GM19452 (cell line): ENCODE data around the gene ELOB.

Experiments used
- ATAC-seq: cut with Tn5 transposase; IDR thresholded peaks from one replicate; pipeline ENCODE4 v1.9.1; 2021; ENCODE audit not compliant: unreplicated experiment

ELOB gene

DNA sequence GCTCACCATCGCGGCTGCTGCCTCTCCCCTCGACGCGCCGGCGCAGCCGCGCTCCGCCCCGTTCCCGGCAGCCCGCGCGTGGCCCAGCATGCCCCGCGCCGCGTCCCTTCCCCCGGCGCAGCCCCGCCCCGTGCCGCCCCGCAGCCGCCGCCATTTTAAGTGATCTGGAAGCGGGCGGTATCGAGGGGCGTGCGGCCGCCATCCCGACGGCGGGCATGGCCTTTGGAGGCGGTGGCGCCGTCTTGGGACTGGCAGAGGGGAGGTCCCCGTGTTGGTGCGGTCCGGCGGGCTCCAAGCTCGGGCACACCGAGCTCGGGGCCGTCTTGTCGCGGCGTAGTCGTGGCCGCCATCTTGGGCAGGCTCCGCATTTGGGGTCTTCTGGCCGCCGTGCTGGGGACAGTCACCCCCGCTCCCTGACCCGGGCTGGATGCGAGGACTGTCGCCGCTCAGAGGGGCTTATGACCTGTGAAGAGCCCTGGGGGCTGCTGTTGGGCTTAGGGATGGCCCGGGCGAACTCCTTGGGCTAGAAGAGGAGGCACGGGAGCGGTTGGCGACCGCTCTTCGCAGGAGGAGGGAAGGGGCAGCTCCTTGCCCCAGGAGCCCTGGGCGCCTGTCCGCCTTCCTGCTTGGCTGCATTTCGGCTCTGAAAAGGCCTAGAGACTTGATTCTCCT lies at the start of gene ELOB:
ELOB (minus strand) TSS at position 50 of the 672 bp plus-strand sequence; CDS start at position 9, 41 bp downstream.
- ATAC-seq = peak; percentile 71

DNA sequence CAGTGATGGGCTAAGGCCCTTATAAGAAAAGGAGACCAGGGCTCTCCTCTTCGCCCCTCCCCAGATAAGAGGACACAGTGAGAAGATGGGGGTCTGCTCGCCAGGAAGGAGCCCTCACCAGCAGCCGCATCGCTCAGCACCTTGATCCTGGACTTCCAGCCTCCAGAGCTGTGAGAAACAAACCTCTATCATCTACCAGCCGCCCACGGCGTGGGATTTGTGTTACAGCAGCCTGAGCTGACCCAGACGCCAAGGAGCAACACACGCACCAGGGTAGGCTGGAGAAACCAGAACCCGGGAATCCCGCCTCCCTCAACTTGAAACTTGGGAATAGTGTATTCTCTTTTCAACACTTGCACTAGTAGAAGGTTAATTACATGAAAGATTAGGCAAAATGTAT lies 48.8 kb upstream of the ELOB start:
- no peak for ATAC-seq

DNA sequence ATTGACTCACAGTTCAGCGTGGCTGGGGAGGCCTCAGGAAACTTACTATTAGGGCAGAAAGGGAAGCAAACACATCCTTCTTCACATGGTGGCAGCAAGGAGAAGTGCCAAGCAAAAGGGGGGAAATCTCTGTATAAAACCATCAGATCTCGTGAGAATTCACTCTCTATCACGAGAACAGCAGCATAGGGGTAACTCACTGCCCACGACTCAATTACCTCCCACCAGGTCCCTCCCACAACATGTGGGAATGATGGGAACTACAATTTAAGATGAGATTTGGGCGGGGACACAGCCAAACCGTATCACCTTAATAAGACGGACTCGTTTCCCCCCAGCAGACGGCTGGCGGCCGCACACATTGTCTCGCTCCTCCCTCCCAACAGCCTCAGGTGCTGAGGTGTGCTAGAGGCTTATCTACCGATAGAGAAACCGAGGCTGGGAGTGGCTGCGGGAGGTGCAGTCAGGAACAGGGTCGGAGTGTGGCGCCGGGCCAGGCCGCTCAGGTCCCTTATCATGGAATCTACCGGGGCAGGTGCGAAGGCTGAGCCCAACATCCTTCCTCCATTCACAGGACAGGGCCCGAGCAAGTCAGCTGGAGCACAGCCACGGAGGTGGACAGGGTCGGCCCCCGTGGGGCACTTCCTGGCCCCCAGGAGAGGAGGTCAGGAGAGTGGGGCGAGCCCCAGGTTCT lies 48.1 kb upstream of the ELOB start:
- no peak for ATAC-seq

DNA sequence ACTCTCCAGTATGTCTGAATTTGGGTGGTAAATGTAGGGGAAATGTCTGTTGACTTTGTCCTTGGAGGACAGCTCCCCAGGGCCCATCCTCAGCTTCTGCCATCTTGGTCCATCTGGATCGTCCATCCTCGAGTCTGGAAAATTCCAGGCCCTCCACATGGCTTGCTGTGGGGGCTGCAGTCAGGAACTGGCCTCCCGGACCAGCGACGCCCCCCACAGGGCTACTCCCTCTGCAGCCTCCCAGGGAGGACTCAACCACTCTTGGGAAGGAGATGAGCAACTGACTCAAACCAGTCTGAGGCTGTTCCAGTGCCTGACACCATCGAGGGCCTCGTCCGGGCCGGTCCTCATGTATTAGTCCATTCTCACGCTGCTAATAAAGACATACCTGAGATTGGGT lies 47.5 kb upstream of the ELOB start:
- no peak for ATAC-seq

DNA sequence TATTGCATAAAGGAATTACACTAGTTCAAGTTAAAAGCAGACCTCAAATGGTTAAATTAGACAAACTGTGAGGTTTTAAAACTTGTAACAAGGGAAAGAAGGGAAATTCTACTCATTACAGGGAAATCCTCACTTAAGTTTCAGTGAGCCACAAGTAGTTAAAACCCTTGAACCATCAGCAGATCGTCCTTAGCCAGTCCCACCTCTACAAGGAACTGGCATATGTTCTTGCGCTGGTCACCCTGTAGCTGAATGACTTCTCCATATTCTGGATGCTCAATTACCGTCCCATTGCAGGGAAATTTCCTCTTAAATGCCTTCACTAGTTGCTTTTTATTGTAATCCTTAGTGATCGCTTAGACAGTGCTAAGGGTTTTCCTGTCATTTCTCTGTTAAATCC lies 45.4 kb upstream of the ELOB start:
- ATAC-seq = no peak

DNA sequence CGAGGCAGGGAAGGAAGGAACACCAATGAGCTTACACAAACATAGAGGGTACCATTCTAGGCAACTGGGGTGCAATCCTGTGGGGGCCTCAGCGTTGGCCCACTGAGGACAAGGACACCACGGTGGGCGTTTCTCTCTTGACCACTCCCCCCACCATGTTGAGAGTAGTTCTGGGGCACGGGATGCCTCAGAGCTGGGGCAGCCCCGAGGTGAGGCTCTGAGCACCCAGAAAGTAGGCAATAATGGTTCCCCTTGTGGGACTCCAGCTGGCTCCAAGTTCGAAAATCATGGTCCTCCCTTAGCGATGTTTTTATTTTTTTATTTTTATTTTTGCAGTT lies 45.0 kb upstream of the ELOB start:
- no peak for ATAC-seq

DNA sequence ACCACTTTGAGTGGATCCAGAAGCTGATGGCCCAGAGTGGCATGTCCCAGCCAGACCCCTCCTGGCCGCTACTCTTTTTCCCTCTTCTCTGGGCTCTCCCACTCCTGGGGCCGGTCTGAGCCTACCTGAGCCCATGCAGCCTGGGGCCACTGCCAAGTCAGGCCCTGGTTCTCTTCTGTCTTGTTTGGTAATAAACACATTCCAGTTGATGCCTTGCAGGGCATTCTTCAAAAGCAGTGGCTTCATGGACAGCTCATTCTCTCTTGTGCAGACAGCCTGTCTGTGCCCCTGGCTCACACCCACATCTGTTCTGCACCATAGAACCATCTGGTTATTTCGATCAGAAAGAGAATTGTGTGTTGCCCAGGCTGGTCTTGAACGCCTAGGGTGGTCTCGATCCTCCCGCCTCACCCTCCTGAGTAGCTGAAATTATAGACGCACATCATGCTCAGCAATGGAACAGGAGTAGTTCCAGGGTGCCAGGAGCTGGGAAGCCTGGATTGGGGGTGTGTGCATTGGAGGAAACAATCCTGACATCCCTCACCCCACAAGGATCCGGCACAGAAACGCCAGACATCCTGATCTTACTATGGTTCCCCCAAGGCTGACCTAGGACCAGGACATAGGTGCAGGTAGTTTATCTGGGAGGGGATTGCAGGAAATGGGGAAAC lies 44.5 kb upstream of the ELOB start:
- ATAC-seq = no peak

DNA sequence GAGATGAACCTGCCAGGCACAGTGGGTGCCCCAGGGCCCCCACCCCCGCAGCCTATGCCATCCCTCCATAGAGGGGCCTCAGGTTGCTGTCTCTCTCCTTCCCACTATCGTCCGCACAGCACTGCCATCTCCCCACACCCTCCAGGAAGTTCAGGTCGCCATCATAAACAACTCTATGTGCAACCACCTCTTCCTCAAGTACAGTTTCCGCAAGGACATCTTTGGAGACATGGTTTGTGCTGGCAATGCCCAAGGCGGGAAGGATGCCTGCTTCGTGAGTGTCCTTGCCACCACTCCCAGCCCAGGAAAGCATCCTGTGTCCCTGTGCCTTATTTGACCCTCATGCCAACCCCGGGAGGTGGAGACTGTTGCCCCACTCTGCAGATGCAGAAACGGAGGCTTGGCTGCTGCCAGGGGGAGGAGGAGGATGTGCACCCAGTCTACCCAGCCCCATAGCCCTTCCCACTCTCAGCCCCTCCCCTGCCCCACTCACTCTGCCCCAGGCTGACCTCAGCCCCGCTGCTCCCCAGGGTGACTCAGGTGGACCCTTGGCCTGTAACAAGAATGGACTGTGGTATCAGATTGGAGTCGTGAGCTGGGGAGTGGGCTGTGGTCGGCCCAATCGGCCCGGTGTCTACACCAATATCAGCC lies 43.9 kb upstream of the ELOB start:
- ATAC-seq = no peak

DNA sequence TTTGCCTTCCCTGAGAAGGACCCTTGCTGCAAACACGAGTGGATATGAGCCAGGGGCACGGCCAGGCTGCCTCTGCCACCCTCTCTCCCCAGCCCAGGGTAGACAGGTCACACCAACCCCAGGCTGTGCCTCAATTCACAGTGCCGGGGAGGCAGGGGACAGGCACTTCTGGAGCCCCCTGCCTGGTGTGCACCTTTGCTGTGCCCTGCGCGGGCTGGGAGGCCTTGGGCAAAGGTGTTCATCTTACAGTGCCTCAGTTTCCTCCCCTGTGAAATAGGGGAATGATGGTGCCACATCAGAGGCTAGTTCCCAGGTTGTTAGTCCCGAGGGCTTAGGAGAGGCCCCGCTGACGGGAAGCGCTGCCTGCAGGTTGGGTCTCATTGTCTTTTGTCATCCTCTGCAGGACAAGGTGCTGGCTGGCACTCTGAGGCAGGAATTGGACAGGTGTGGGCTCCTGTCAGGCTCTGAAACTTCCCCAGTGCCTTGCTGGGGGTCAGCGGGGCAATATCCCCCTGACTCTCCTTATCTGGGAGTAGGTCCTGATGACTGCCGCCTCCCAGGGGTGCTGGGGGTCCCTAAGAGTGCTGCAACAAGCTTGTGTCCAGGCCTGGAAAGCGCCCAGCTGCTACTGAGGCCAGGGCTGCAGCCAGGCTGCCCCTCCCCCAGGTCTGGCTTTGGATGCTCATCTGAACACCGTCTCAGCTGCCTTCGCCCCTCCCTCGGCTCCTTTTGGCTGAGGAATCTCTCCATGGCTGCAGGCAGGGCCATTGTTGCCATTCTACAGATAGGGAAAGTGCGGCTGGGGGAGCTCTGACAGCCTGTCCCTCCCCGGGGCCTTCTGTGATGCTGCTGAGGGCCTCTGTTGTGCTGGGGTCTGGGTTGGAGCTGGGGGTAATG lies 43.1 kb upstream of the ELOB start:
- ATAC-seq = no peak

DNA sequence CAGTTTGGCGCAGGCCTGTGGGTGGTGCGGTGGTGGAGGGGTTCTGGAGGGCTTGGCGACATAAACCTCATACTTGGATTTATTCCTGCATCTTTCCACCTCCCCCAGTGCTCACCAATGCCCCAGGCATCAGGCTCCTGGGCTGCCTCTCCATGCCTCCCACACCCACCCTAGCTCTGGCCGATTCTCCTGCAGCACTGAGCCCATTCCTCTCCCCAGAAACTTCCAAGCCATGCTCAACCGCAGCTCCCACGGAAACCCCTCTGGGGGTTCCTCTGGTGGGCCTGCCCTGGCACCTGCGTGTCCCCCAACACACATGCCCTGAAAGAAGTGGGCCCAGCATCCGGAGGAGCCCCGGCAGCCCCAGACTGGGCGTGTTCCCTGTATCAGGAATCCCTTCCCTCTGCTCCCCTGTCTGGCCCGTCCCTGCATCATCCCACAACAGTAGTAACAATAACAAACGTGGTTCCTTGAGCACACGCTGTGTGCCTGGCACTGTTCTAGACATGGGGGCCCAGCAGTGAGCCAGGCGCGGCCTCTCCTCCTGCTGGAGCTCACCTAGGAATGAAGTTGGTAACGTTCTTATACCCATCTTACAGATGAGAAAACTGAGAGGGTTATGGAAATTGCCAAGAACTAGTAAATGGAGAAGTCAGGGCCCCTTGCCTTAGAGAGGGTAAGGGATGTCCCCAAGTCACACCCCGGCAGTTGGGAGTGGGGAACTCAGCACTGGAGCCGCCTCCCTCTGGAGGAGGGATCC lies 42.3 kb upstream of the ELOB start:
- ATAC-seq = no peak

DNA sequence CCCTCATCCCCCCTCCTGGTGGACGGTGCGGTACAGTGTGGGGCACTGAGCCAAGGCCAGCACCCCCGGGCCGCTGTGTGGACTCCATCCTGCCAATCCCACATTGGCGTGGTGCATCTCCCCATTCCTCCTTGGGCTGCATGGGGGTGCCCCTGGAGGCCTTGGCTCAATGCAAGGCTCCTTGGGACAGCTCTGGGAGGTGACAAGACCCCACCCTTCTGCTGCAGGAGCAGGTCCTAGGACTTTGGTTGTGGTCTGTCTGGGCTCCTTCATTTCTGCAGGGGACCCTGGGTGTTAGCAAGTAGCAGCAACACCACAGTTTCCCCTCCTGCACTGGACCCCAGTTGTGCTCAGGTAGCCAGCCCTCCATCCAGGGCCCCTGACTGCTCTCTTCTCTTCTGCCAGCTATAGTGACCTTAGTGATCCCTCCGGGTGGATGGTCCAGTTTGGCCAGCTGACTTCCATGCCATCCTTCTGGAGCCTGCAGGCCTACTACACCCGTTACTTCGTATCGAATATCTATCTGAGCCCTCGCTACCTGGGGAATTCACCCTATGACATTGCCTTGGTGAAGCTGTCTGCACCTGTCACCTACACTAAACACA lies 41.3 kb upstream of the ELOB start:
- no peak for ATAC-seq

DNA sequence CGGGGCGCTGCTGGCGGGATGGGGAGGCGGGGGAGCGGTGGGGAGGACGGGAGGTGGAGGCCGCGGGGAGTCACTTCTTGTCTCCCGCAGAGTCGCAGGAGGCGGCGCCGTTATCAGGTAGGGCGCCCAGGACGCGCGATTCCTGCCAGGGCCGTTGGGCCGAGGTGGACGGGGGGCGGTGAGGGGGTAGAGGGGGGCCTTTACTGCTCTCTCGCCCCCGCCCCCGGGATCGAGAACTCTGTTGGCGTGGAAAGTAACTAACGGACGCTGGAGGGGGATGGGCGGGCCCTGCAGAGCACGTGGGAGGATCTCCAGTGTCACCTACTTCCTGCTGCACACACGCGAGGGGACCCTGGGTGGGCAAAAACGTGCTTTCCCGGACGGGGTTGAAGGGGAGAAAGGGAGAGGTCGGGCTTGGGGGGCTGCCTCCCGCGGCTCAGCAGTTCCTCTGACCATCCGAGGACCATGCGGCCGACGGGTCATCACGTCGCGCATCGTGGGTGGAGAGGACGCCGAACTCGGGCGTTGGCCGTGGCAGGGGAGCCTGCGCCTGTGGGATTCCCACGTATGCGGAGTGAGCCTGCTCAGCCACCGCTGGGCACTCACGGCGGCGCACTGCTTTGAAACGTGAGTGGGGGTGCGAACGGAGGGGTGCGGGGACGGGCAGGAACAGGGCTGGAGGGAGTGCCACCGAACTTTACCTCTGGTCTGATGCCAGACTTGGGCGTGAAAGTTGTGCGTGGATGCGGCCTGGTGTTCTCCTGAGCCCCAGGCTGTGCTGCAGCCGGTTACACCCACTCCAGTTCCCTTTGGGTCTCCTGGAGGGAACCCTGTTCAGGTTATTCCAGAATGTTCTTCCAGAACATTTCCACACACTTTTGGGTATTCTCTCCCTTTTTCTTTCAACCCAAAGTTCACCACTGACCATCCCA lies 40.5 kb upstream of the ELOB start:
- ATAC-seq = no peak

DNA sequence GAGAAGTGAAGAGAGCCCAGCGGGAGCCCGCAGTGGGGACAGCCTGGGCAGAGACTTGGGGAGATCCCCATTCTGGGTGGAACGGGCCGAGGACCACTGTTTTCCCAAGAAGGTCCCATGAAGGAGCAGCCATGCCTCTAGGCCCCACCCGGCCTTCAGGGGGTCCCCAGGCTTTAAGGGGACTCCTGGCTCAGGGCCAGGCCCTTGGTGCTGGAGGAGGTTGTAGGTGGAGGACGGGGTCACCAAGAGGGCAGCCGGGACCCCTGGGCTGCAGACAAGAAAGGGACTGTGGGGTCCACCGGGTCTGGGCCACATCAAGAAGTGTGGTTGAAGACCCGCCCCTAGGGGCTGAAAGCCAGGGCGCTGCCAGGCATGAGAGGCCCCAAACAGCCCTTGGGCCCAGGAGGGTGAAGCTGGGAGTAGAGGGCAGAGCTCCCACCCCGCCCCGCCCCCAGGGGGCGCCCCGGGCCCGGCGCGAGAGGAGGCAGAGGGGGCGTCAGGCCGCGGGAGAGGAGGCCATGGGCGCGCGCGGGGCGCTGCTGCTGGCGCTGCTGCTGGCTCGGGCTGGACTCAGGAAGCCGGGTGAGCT lies 39.8 kb upstream of the ELOB start, which contains the start of gene PRSS21:
PRSS21 (plus strand) TSS at position 487 of the 589 bp plus-strand sequence; CDS start at position 519, 32 bp downstream.
- no peak for ATAC-seq

DNA sequence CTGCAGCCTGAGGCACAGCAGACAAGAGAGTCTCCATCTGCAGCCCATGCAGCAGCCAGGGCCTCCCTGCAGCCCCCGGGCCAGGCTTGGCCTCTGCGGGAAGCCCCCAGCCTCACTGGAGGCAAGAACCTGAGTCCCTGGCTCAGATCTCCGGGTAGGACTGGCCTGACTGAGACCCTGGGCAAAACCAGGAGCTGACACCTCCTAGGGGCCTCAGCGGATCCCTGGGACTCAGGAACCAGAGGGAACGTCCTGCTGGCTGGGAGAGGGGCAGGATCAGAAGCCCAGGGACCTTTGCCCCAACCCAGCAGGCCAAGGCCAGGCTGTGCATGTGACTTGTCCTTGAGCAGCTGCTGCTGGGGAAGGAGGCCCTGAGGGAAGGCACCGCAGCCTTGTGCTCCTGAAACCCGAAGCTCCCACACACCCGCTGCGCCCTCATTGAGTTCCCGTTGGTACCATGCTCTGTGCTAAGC lies 38.3 kb upstream of the ELOB start:
- no peak for ATAC-seq

DNA sequence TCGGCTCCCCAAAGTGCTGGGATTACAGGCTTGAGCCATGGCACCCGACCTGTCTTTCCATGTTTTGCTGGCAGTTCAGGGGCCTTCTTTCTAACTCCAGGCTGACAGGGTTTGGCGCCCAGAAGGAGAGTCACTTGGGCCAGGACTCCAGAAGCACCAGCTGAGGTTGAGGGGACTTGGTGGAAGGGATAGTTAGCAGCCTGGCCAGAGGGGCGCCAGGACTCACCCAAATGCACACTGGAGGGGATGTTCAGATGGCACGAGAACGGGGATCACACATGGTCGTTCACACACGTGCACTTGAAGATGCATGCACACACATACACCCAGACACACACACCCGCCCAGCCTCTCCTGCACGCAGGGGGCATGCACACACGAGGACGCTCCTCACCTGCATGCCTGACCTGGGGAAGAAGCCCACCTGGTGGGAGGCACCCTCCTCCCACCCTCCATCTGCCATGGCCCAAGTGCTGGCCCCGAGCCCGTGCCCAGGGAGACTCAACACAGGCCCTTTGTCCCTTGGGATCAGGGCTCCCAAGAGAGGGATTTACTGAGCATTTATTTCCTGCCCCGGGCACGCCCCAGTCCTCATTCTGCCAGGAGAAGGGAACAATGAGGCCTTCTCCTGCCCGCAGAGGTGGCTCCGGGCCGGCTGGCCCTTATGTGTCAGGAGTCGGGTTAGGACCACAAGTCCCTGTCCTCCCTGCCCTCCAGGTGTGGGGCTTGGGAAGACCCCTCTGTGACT lies 37.6 kb upstream of the ELOB start:
- ATAC-seq = no peak

DNA sequence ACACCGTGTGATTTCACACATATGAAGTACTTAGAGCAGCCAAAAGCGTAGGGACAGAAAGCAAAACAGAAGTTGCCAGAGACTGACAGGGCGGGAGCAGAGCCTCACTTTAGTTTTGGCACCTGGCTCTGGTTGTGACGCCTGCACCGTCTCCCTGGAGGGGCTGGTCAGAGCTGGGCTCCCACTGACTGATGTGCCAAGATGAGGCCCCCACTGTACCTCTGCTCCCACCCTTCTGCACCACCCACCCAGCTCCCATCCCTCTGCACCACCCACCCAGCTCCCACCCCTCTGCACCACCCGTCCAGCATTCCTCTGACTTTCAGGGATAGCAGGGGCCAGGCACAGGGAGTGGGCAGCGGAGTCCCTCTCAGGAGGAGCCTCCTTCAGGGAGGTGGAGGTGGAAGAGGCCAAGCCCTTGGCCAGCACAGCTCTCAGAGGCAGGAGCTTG lies 36.7 kb upstream of the ELOB start:
- ATAC-seq = no peak
